LNCaP clone FGC (cell line): Measurements from ENCODE around the gene SHKBP1.

ENCODE experiments used
- DNase-seq: peaks from one replicate; pipeline ENCODE4 v3.0.0-alpha.2; 2011; ENCODE audit warnings: low read depth
- H3K4me3 ChIP-seq: 2 replicates; pipeline ENCODE4 v1.5.1; 2011; ENCODE audit warnings: mild to moderate bottlenecking, low read depth, low read length, control low read depth
- CTCF ChIP-seq: IDR thresholded peaks from 2 replicates; pipeline ENCODE4 v1.5.1; 2012; ENCODE audit warnings: mild to moderate bottlenecking; ENCODE audit not compliant: control insufficient read depth, insufficient read depth; ENCODE audit errors: extremely low read depth

Gene SHKBP1

GRCh38 chr19:40633207-40633606, 56.5 kb downstream of the SHKBP1 start:
- DNase-seq: no peak
- TF ChIP-seq CTCF: no peak
- no peak overlapping the region for H3K4me3 ChIP-seq

GRCh38 chr19:40638327-40638726, 61.7 kb downstream of the SHKBP1 start:
- no peak for DNase-seq
- TF ChIP-seq CTCF: no peak
- no peak overlapping the region for H3K4me3 ChIP-seq

GRCh38 chr19:40639638-40639982, 62.9 kb downstream of the SHKBP1 start:
- TF ChIP-seq CTCF: no peak
- H3K4me3 ChIP-seq: no peak overlapping the region
- DNase-seq: no peak

GRCh38 chr19:40640744-40641143, 64.1 kb downstream of the SHKBP1 start:
- TF ChIP-seq CTCF: no peak
- no peak overlapping the region for H3K4me3 ChIP-seq
- no peak for DNase-seq
